Measurements from ENCODE around the gene TADA1.

The TADA1 gene

GRCh38 chr1:166906647-166907046 is 30.6 kb upstream of the TADA1 start:
- TF ChIP-seq CTCF (IDR thresholded peaks at IDR 0.05; ENCODE audit: borderline replicate concordance, insufficient read depth, low read depth, low read length): no peak
- no peak overlapping the region for H3K4me3 ChIP-seq (ENCODE audit: low read depth, low read length)

GRCh38 chr1:166905900-166906299 is 29.8 kb upstream of the TADA1 start:
- TF ChIP-seq CTCF (IDR thresholded peaks at IDR 0.05; ENCODE audit: borderline replicate concordance, insufficient read depth, low read depth, low read length): no peak
- no peak overlapping the region for H3K4me3 ChIP-seq (ENCODE audit: low read depth, low read length)

GRCh38 chr1:166905136-166905535 is 29.1 kb upstream of the TADA1 start:
- no peak overlapping the region for H3K4me3 ChIP-seq (ENCODE audit: low read depth, low read length)
- TF ChIP-seq CTCF (IDR thresholded peaks at IDR 0.05; ENCODE audit: borderline replicate concordance, insufficient read depth, low read depth, low read length): no peak

- no peak for TF ChIP-seq CTCF (IDR thresholded peaks at IDR 0.05; ENCODE audit: borderline replicate concordance, insufficient read depth, low read depth, low read length)
- H3K4me3 ChIP-seq (ENCODE audit: low read depth, low read length): no peak overlapping the region
Measured at GRCh38 chr1:166903232-166903631, 27.2 kb upstream of the TADA1 start.

- no peak overlapping the region for H3K4me3 ChIP-seq (ENCODE audit: low read depth, low read length)
- no peak for TF ChIP-seq CTCF (IDR thresholded peaks at IDR 0.05; ENCODE audit: borderline replicate concordance, insufficient read depth, low read depth, low read length)
Measured at GRCh38 chr1:166902279-166902678, 26.2 kb upstream of the TADA1 start.

GRCh38 chr1:166900987-166901386 is 24.9 kb upstream of the TADA1 start:
- no peak overlapping the region for H3K4me3 ChIP-seq (ENCODE audit: low read depth, low read length)
- no peak for TF ChIP-seq CTCF (IDR thresholded peaks at IDR 0.05; ENCODE audit: borderline replicate concordance, insufficient read depth, low read depth, low read length)

GRCh38 chr1:166899769-166900168 is 23.7 kb upstream of the TADA1 start:
- no peak overlapping the region for H3K4me3 ChIP-seq (ENCODE audit: low read depth, low read length)
- TF ChIP-seq CTCF (IDR thresholded peaks at IDR 0.05; ENCODE audit: borderline replicate concordance, insufficient read depth, low read depth, low read length): no peak

Measured in GM12875 (cell line).